ENCODE data around the gene ADAMTS1. TPM values are rescaled to one million over a fixed set of nuclear protein-coding genes. Genes with fewer than 3 reads are reported as not detected.
A peak's percentile ranks its signal among the peaks of the same experiment; 100 is the strongest.

ADAMTS1 gene
- polyA plus RNA-seq, 12 donors, result 18.6 to 101 (median 27.2) TPM; not detected in 1

- DNase-seq, result no peak
Observed at GRCh38 chr21:26847002-26847401, 1.8 kb upstream of the ADAMTS1 start.

GRCh38 chr21:26846036-26846931, 1.1 kb upstream of the ADAMTS1 start:
- peak; percentile 90 for DNase-seq

- no peak for DNase-seq
Observed at GRCh38 chr21:26845759-26846035, 488 bp upstream of the ADAMTS1 start.

GRCh38 chr21:26844258-26845065, 747 bp downstream of the ADAMTS1 start:
- DNase-seq, result peak; percentile 68

GRCh38 chr21:26843933-26844257, 1.3 kb downstream of the ADAMTS1 start:
- DNase-seq, result no peak

- DNase-seq, result peak; percentile 97
Observed at GRCh38 chr21:26842974-26843932, 2.0 kb downstream of the ADAMTS1 start.

- DNase-seq, result no peak
Observed at GRCh38 chr21:26842300-26842699, 2.9 kb downstream of the ADAMTS1 start.

- DNase-seq, result no peak
Observed at GRCh38 chr21:26840912-26841311, 4.3 kb downstream of the ADAMTS1 start.

- DNase-seq, result no peak
Observed at GRCh38 chr21:26840201-26840600, 5.0 kb downstream of the ADAMTS1 start.

GRCh38 chr21:26837539-26837938, 7.7 kb downstream of the ADAMTS1 start:
- DNase-seq, result no peak

- DNase-seq, result no peak
Observed at GRCh38 chr21:26836528-26836927, 8.7 kb downstream of the ADAMTS1 start.

GRCh38 chr21:26835714-26836265, 9.4 kb downstream of the ADAMTS1 start:
- no peak for DNase-seq

- no peak for DNase-seq
Observed at GRCh38 chr21:26835027-26835713, 10.0 kb downstream of the ADAMTS1 start.

- no peak for DNase-seq
Observed at GRCh38 chr21:26834181-26834905, 10.9 kb downstream of the ADAMTS1 start.

- DNase-seq, result no peak
Observed at GRCh38 chr21:26833460-26833939, 11.7 kb downstream of the ADAMTS1 start.

- DNase-seq, result no peak
Observed at GRCh38 chr21:26833011-26833410, 12.2 kb downstream of the ADAMTS1 start.

- no peak for DNase-seq
Observed at GRCh38 chr21:26832546-26832945, 12.7 kb downstream of the ADAMTS1 start.

GRCh38 chr21:26826801-26827200, 18.4 kb downstream of the ADAMTS1 start:
- DNase-seq, result no peak

- no peak for DNase-seq
Observed at GRCh38 chr21:26820509-26820908, 24.7 kb downstream of the ADAMTS1 start.

GRCh38 chr21:26819740-26820324, 25.4 kb downstream of the ADAMTS1 start:
- DNase-seq, result no peak
